Measurements from ENCODE around the gene TMEM192.
"Not testable (repeated sequence)": the region's sequence is repeated elsewhere in the genome, so short reads cannot be mapped to it uniquely, and the experiment has no call there.

Gene TMEM192

GRCh38 chr4:165059386-165059785, 53.3 kb downstream of the TMEM192 start:
- Histone ChIP-seq H3K27ac (ENCODE audit: low read length) (no peak overlapping the region), H3K36me3 (ENCODE audit: control insufficient read depth, insufficient read depth, low read length) (no peaks in the 10 kb centered on the region), H3K4me1 (ENCODE audit: control insufficient read depth, insufficient read depth, low read length) (no peaks in the 10 kb centered on the region), H3K27me3 (ENCODE audit: control insufficient read depth, insufficient read depth, low read length) (no peaks in the 10 kb centered on the region), H3K4me3 (ENCODE audit: low read length) (no peak overlapping the region), H3K9me3 (ENCODE audit: control insufficient read depth, insufficient read depth, low read length) (no peaks in the 10 kb centered on the region)
- no peak for DNase-seq (ENCODE audit: low read depth, low spot score)
- no CpG with 5 or more reads among the region's 4 CpGs for WGBS (ENCODE audit: insufficient coverage, insufficient read length)

- Histone ChIP-seq H3K27me3 (ENCODE audit: control insufficient read depth, insufficient read depth, low read length) (no peaks in the 10 kb centered on the region), H3K36me3 (ENCODE audit: control insufficient read depth, insufficient read depth, low read length) (no peaks in the 10 kb centered on the region), H3K4me1 (ENCODE audit: control insufficient read depth, insufficient read depth, low read length) (no peaks in the 10 kb centered on the region), H3K4me3 (ENCODE audit: low read length) (no peak overlapping the region), H3K27ac (ENCODE audit: low read length) (no peak overlapping the region), H3K9me3 (ENCODE audit: control insufficient read depth, insufficient read depth, low read length) (no peaks in the 10 kb centered on the region)
- WGBS (ENCODE audit: insufficient coverage, insufficient read length) = no CpG with 5 or more reads among the region's 2 CpGs
- DNase-seq (ENCODE audit: low read depth, low spot score) = no peak
These were observed 54.0 kb downstream of the TMEM192 start for GRCh38 chr4:165058666-165059065.

- DNase-seq (ENCODE audit: low read depth, low spot score) = no peak
- H3K9me3 ChIP-seq (ENCODE audit: control insufficient read depth, insufficient read depth, low read length) = no peaks in the 10 kb centered on the region
- H3K27ac ChIP-seq (ENCODE audit: low read length) = no peak overlapping the region
- no CpG with 5 or more reads among the region's 9 CpGs for WGBS (ENCODE audit: insufficient coverage, insufficient read length)
- H3K27me3 ChIP-seq (ENCODE audit: control insufficient read depth, insufficient read depth, low read length) = no peaks in the 10 kb centered on the region
- H3K4me1 ChIP-seq (ENCODE audit: control insufficient read depth, insufficient read depth, low read length) = no peaks in the 10 kb centered on the region
- H3K4me3 ChIP-seq (ENCODE audit: low read length) = no peak overlapping the region
- H3K36me3 ChIP-seq (ENCODE audit: control insufficient read depth, insufficient read depth, low read length) = no peaks in the 10 kb centered on the region
These were observed 57.1 kb downstream of the TMEM192 start for GRCh38 chr4:165055601-165056000.

GRCh38 chr4:165053645-165054044, 59.0 kb downstream of the TMEM192 start, which contains the start of gene TRIM75:
TRIM75 (plus strand) TSS chr4:165053866; CDS start chr4:165059148, 5,282 bp downstream.
- no peaks in the 10 kb centered on the region for H3K9me3 ChIP-seq (ENCODE audit: control insufficient read depth, insufficient read depth, low read length)
- H3K4me1 ChIP-seq (ENCODE audit: control insufficient read depth, insufficient read depth, low read length) = no peaks in the 10 kb centered on the region; the same call in 1 of the 2 replicates
- no peaks in the 10 kb centered on the region for H3K27me3 ChIP-seq (ENCODE audit: control insufficient read depth, insufficient read depth, low read length)
- H3K4me3 ChIP-seq (ENCODE audit: low read length) = no peak within 1 kb of the TSS
- WGBS (ENCODE audit: insufficient coverage, insufficient read length) = no CpG with 5 or more reads among the region's 6 CpGs
- no peaks in the 10 kb centered on the region for H3K36me3 ChIP-seq (ENCODE audit: control insufficient read depth, insufficient read depth, low read length)
- H3K27ac ChIP-seq (ENCODE audit: low read length) = no peak within 1 kb of the TSS
- no peak for DNase-seq (ENCODE audit: low read depth, low spot score)

GRCh38 chr4:165052627-165053026, 60.0 kb downstream of the TMEM192 start:
- Histone ChIP-seq H3K4me3 (ENCODE audit: low read length) (no peak overlapping the region), H3K36me3 (ENCODE audit: control insufficient read depth, insufficient read depth, low read length) (no peaks in the 10 kb centered on the region), H3K4me1 (ENCODE audit: control insufficient read depth, insufficient read depth, low read length) (no peaks in the 10 kb centered on the region; the same call in 1 of the 2 replicates), H3K27ac (ENCODE audit: low read length) (no peak overlapping the region), H3K27me3 (ENCODE audit: control insufficient read depth, insufficient read depth, low read length) (no peaks in the 10 kb centered on the region), H3K9me3 (ENCODE audit: control insufficient read depth, insufficient read depth, low read length) (no peaks in the 10 kb centered on the region)
- DNase-seq (ENCODE audit: low read depth, low spot score) = no peak
- no CpG with 5 or more reads among the region's 3 CpGs for WGBS (ENCODE audit: insufficient coverage, insufficient read length)

- no peaks in the 10 kb centered on the region for H3K27me3 ChIP-seq (ENCODE audit: control insufficient read depth, insufficient read depth, low read length)
- H3K4me1 ChIP-seq (ENCODE audit: control insufficient read depth, insufficient read depth, low read length) = no peaks in the 10 kb centered on the region; the same call in 1 of the 2 replicates
- H3K36me3 ChIP-seq (ENCODE audit: control insufficient read depth, insufficient read depth, low read length) = no peaks in the 10 kb centered on the region
- no peaks in the 10 kb centered on the region for H3K9me3 ChIP-seq (ENCODE audit: control insufficient read depth, insufficient read depth, low read length)
- no CpG with 5 or more reads among the region's 5 CpGs for WGBS (ENCODE audit: insufficient coverage, insufficient read length)
- H3K4me3 ChIP-seq (ENCODE audit: low read length) = no peak overlapping the region
- no peak for DNase-seq (ENCODE audit: low read depth, low spot score)
- H3K27ac ChIP-seq (ENCODE audit: low read length) = no peak overlapping the region
These were observed 64.5 kb downstream of the TMEM192 start for GRCh38 chr4:165048170-165048569.

- Histone ChIP-seq H3K4me1 (ENCODE audit: control insufficient read depth, insufficient read depth, low read length) (no peaks in the 10 kb centered on the region), H3K4me3 (ENCODE audit: low read length) (no peak within 1 kb of the TSS), H3K9me3 (ENCODE audit: control insufficient read depth, insufficient read depth, low read length) (no peaks in the 10 kb centered on the region), H3K27me3 (ENCODE audit: control insufficient read depth, insufficient read depth, low read length) (no peaks in the 10 kb centered on the region), H3K27ac (ENCODE audit: low read length) (no peak within 1 kb of the TSS), H3K36me3 (ENCODE audit: control insufficient read depth, insufficient read depth, low read length) (no peaks in the 10 kb centered on the region)
- no CpG with 5 or more reads among the region's 41 CpGs for WGBS (ENCODE audit: insufficient coverage, insufficient read length)
- DNase-seq (ENCODE audit: low read depth, low spot score) = no peak
These were observed 81.0 kb downstream of the TMEM192 start, which contains the start of gene TRIM60 for GRCh38 chr4:165031436-165032211. TRIM60 (plus strand) TSS chr4:165031999; CDS start chr4:165040073, 8,074 bp downstream.

GRCh38 chr4:165027762-165028402, 84.8 kb downstream of the TMEM192 start:
- WGBS (ENCODE audit: insufficient coverage, insufficient read length) = no CpG with 5 or more reads among the region's 7 CpGs
- Histone ChIP-seq H3K27me3 (ENCODE audit: control insufficient read depth, insufficient read depth, low read length) (no peaks in the 10 kb centered on the region), H3K4me3 (ENCODE audit: low read length) (no peak overlapping the region), H3K27ac (ENCODE audit: low read length) (no peak overlapping the region), H3K36me3 (ENCODE audit: control insufficient read depth, insufficient read depth, low read length) (no peaks in the 10 kb centered on the region), H3K9me3 (ENCODE audit: control insufficient read depth, insufficient read depth, low read length) (no peaks in the 10 kb centered on the region), H3K4me1 (ENCODE audit: control insufficient read depth, insufficient read depth, low read length) (no peaks in the 10 kb centered on the region)
- DNase-seq (ENCODE audit: low read depth, low spot score) = no peak

- no CpG with 5 or more reads among the region's 8 CpGs for WGBS (ENCODE audit: insufficient coverage, insufficient read length)
These were observed 86.9 kb downstream of the TMEM192 start for GRCh38 chr4:165025782-165026181.

More at GRCh38 chr4:165025782-165026181, 86.9 kb downstream of the TMEM192 start:
- H3K36me3 ChIP-seq (ENCODE audit: control insufficient read depth, insufficient read depth, low read length); H3K27ac ChIP-seq (ENCODE audit: low read length); H3K27me3 ChIP-seq (ENCODE audit: control insufficient read depth, insufficient read depth, low read length); H3K4me1 ChIP-seq (ENCODE audit: control insufficient read depth, insufficient read depth, low read length); H3K9me3 ChIP-seq (ENCODE audit: control insufficient read depth, insufficient read depth, low read length); H3K4me3 ChIP-seq (ENCODE audit: low read length); DNase-seq (ENCODE audit: low read depth, low spot score): not testable (repeated sequence)
